ENCODE results near the gene HOXC6. TPM values are rescaled to one million over a fixed set of nuclear protein-coding genes. Genes with fewer than 3 reads are reported as not detected.
A peak's percentile ranks its signal among the peaks of the same experiment; 100 is the strongest.

Gene HOXC6
- total RNA-seq, 1 donor from 2014 or later = 2.6 TPM

- H3K4me3 ChIP-seq (ENCODE audit: low read length in 3 of 3) = peak overlapping the region; percentile 63 to 74 (median 74)
- peaks cover 0 to 2% (median 0%) of the 10 kb centered on the region in 3 donors for H3K27me3 ChIP-seq (ENCODE audit: control insufficient read depth in 3 of 3, insufficient read depth in 3 of 3, low read length in 3 of 3)
- no peaks in the 10 kb centered on the region for H3K9me3 ChIP-seq (ENCODE audit: control insufficient read depth in 3 of 3, low read length in 3 of 3)
- H3K27ac ChIP-seq (ENCODE audit: low read depth, low read length) = peak overlapping the region; percentile 93
- H3K4me1 ChIP-seq (ENCODE audit: control insufficient read depth in 3 of 3, insufficient read depth in 3 of 3, low read length in 3 of 3) = peaks cover 36 to 49% (median 37%) of the 10 kb centered on the region in 3 donors
- H3K9ac ChIP-seq (ENCODE audit: low read depth in 1 of 3, low read length in 3 of 3) = peak overlapping the region; percentile 89 to 90 (median 89)
- H3K36me3 ChIP-seq (ENCODE audit: control insufficient read depth in 3 of 3, insufficient read depth in 3 of 3, low read length in 3 of 3) = no peaks in the 10 kb centered on the region
Measured at GRCh38 chr12:54014377-54015017, 13.7 kb upstream of the HOXC6 start.

GRCh38 chr12:54015018-54015931 is 13.0 kb upstream of the HOXC6 start:
- peak overlapping the region; percentile 93 for H3K27ac ChIP-seq (ENCODE audit: low read depth, low read length)

GRCh38 chr12:54016051-54016450 is 12.2 kb upstream of the HOXC6 start:
- Histone ChIP-seq H3K36me3 (ENCODE audit: control insufficient read depth in 3 of 3, insufficient read depth in 3 of 3, low read length in 3 of 3) (no peaks in the 10 kb centered on the region), H3K4me1 (ENCODE audit: control insufficient read depth in 3 of 3, insufficient read depth in 3 of 3, low read length in 3 of 3) (peaks cover 41 to 56% (median 41%) of the 10 kb centered on the region in 3 donors), H3K4me3 (ENCODE audit: low read length in 3 of 3) (peak overlapping the region; percentile 55 to 85 (median 61)), H3K9ac (ENCODE audit: low read depth in 1 of 3, low read length in 3 of 3) (peak overlapping the region in 2 of 3 donors; percentile 54 to 90), H3K27me3 (ENCODE audit: control insufficient read depth in 3 of 3, insufficient read depth in 3 of 3, low read length in 3 of 3) (peaks cover 0 to 2% (median 0%) of the 10 kb centered on the region in 3 donors), H3K9me3 (ENCODE audit: control insufficient read depth in 3 of 3, low read length in 3 of 3) (no peaks in the 10 kb centered on the region), H3K27ac (ENCODE audit: low read depth, low read length) (peak overlapping the region; percentile 93)

More at GRCh38 chr12:54015018-54015931, 13.0 kb upstream of the HOXC6 start:
- Histone ChIP-seq H3K9ac (ENCODE audit: low read depth in 1 of 3, low read length in 3 of 3) (peak overlapping the region; percentile 13 to 90 (median 16)), H3K36me3 (ENCODE audit: control insufficient read depth in 3 of 3, insufficient read depth in 3 of 3, low read length in 3 of 3) (no peaks in the 10 kb centered on the region), H3K9me3 (ENCODE audit: control insufficient read depth in 3 of 3, low read length in 3 of 3) (no peaks in the 10 kb centered on the region), H3K27me3 (ENCODE audit: control insufficient read depth in 3 of 3, insufficient read depth in 3 of 3, low read length in 3 of 3) (peaks cover 0 to 2% (median 0%) of the 10 kb centered on the region in 3 donors), H3K4me1 (ENCODE audit: control insufficient read depth in 3 of 3, insufficient read depth in 3 of 3, low read length in 3 of 3) (peaks cover 33 to 50% (median 33%) of the 10 kb centered on the region in 3 donors), H3K4me3 (ENCODE audit: low read length in 3 of 3) (peak overlapping the region in 1 of 3 donors; percentile 63)

- no peaks in the 10 kb centered on the region for H3K36me3 ChIP-seq (ENCODE audit: control insufficient read depth in 3 of 3, insufficient read depth in 3 of 3, low read length in 3 of 3)
- no peaks in the 10 kb centered on the region for H3K9me3 ChIP-seq (ENCODE audit: control insufficient read depth in 3 of 3, low read length in 3 of 3)
- peak overlapping the region; percentile 79 to 85 (median 84) for H3K4me3 ChIP-seq (ENCODE audit: low read length in 3 of 3)
- H3K9ac ChIP-seq (ENCODE audit: low read depth in 1 of 3, low read length in 3 of 3) = peak overlapping the region; percentile 74 to 98 (median 90)
- no peaks in the 10 kb centered on the region for H3K27me3 ChIP-seq (ENCODE audit: control insufficient read depth in 3 of 3, insufficient read depth in 3 of 3, low read length in 3 of 3)
- peaks cover 45 to 58% (median 45%) of the 10 kb centered on the region in 3 donors for H3K4me1 ChIP-seq (ENCODE audit: control insufficient read depth in 3 of 3, insufficient read depth in 3 of 3, low read length in 3 of 3)
- H3K27ac ChIP-seq (ENCODE audit: low read depth, low read length) = peak overlapping the region; percentile 99
Measured at GRCh38 chr12:54016478-54016964, 11.7 kb upstream of the HOXC6 start.

- Histone ChIP-seq H3K4me1 (ENCODE audit: control insufficient read depth in 3 of 3, insufficient read depth in 3 of 3, low read length in 3 of 3) (peaks cover 51 to 65% (median 52%) of the 10 kb centered on the region in 3 donors), H3K27ac (ENCODE audit: low read depth, low read length) (peak overlapping the region; percentile 99), H3K27me3 (ENCODE audit: control insufficient read depth in 3 of 3, insufficient read depth in 3 of 3, low read length in 3 of 3) (no peaks in the 10 kb centered on the region), H3K36me3 (ENCODE audit: control insufficient read depth in 3 of 3, insufficient read depth in 3 of 3, low read length in 3 of 3) (no peaks in the 10 kb centered on the region), H3K4me3 (ENCODE audit: low read length in 3 of 3) (peak overlapping the region; percentile 79 to 85 (median 84)), H3K9ac (ENCODE audit: low read depth in 1 of 3, low read length in 3 of 3) (peak overlapping the region; percentile 90 to 98 (median 94)), H3K9me3 (ENCODE audit: control insufficient read depth in 3 of 3, low read length in 3 of 3) (no peaks in the 10 kb centered on the region)
Measured at GRCh38 chr12:54017027-54017788, 11.0 kb upstream of the HOXC6 start.

- Histone ChIP-seq H3K4me3 (ENCODE audit: low read length in 3 of 3) (peak overlapping the region; percentile 79 to 85 (median 84)), H3K27ac (ENCODE audit: low read depth, low read length) (peak overlapping the region; percentile 99), H3K36me3 (ENCODE audit: control insufficient read depth in 3 of 3, insufficient read depth in 3 of 3, low read length in 3 of 3) (no peaks in the 10 kb centered on the region), H3K9me3 (ENCODE audit: control insufficient read depth in 3 of 3, low read length in 3 of 3) (no peaks in the 10 kb centered on the region), H3K4me1 (ENCODE audit: control insufficient read depth in 3 of 3, insufficient read depth in 3 of 3, low read length in 3 of 3) (peaks cover 54 to 69% (median 54%) of the 10 kb centered on the region in 3 donors), H3K9ac (ENCODE audit: low read depth in 1 of 3, low read length in 3 of 3) (peak overlapping the region; percentile 90 to 98 (median 94)), H3K27me3 (ENCODE audit: control insufficient read depth in 3 of 3, insufficient read depth in 3 of 3, low read length in 3 of 3) (no peaks in the 10 kb centered on the region)
Measured at GRCh38 chr12:54017878-54018467, 10.3 kb upstream of the HOXC6 start.

GRCh38 chr12:54018468-54018984 is 9.7 kb upstream of the HOXC6 start:
- Histone ChIP-seq H3K36me3 (ENCODE audit: control insufficient read depth in 3 of 3, insufficient read depth in 3 of 3, low read length in 3 of 3) (no peaks in the 10 kb centered on the region), H3K27me3 (ENCODE audit: control insufficient read depth in 3 of 3, insufficient read depth in 3 of 3, low read length in 3 of 3) (no peaks in the 10 kb centered on the region), H3K27ac (ENCODE audit: low read depth, low read length) (peak overlapping the region; percentile 99), H3K4me1 (ENCODE audit: control insufficient read depth in 3 of 3, insufficient read depth in 3 of 3, low read length in 3 of 3) (peaks cover 54 to 69% (median 54%) of the 10 kb centered on the region in 3 donors), H3K9me3 (ENCODE audit: control insufficient read depth in 3 of 3, low read length in 3 of 3) (no peaks in the 10 kb centered on the region), H3K9ac (ENCODE audit: low read depth in 1 of 3, low read length in 3 of 3) (peak overlapping the region; percentile 90 to 98 (median 94)), H3K4me3 (ENCODE audit: low read length in 3 of 3) (peak overlapping the region; percentile 79 to 84 (median 81))

GRCh38 chr12:54019091-54019811 is 9.0 kb upstream of the HOXC6 start:
- peak overlapping the region; percentile 95 to 99 (median 98) for H3K9ac ChIP-seq (ENCODE audit: low read depth in 1 of 3, low read length in 3 of 3)
- H3K4me1 ChIP-seq (ENCODE audit: control insufficient read depth in 3 of 3, insufficient read depth in 3 of 3, low read length in 3 of 3) = peaks cover 55 to 69% (median 56%) of the 10 kb centered on the region in 3 donors
- H3K36me3 ChIP-seq (ENCODE audit: control insufficient read depth in 3 of 3, insufficient read depth in 3 of 3, low read length in 3 of 3) = no peaks in the 10 kb centered on the region
- H3K27me3 ChIP-seq (ENCODE audit: control insufficient read depth in 3 of 3, insufficient read depth in 3 of 3, low read length in 3 of 3) = no peaks in the 10 kb centered on the region
- peak overlapping the region; percentile 99 for H3K27ac ChIP-seq (ENCODE audit: low read depth, low read length)
- H3K4me3 ChIP-seq (ENCODE audit: low read length in 3 of 3) = peak overlapping the region; percentile 80 to 84 (median 81)
- no peaks in the 10 kb centered on the region for H3K9me3 ChIP-seq (ENCODE audit: control insufficient read depth in 3 of 3, low read length in 3 of 3)
